Panc1 (cell line): ENCODE data around the gene DYNLT1. TPM values are rescaled to one million over a fixed set of nuclear protein-coding genes. Genes with fewer than 3 reads are reported as not detected.

Source experiments
- ATAC-seq: fragments of 200-7000 bp; cut with Tn5 transposase; 2 replicates; pipeline ENCODE4 v1.9.1; 2020; ENCODE audit warnings: mild to moderate bottlenecking, moderate library complexity
- BruUV-seq: library from RNA; stranded (reverse); fragments of 400-500 nt; replicated peaks from 2 replicates; lab custom pipeline; 2021; lab: Mats Ljungman, UMichigan
- CTCF ChIA-PET: fragments of 300-600 bp; sonication (Branson Sonifier 250); formaldehyde crosslinking; loops from one replicate; lab custom pipeline; 2022; ENCODE audit warnings: antibody characterized with exemption; lab: Charles Lee
- POLR2A ChIA-PET: fragments of 300-600 bp; sonication (Branson Sonifier 250); formaldehyde crosslinking; loops from one replicate; lab custom pipeline; 2022; ENCODE audit warnings: antibody characterized with exemption; lab: Charles Lee
- DNase-seq: peaks from one replicate; pipeline ENCODE4 v3.0.0-alpha.2; 2010; ENCODE audit warnings: low read depth, low spot score
- H3K27ac ChIP-seq: 2 replicates; pipeline ENCODE4 v1.5.1; 2011; ENCODE audit warnings: mild to moderate bottlenecking, low read length, inconsistent platforms
- H3K27me3 ChIP-seq: fragments of 200-500 bp; sonication (Bioruptor generic); 2 replicates; pipeline ENCODE4 v1.6.0; 2014; ENCODE audit warnings: low read length, inconsistent platforms; ENCODE audit not compliant: control insufficient read depth, insufficient read depth
- H3K36me3 ChIP-seq: fragments of 200-500 bp; sonication (Bioruptor generic); 2 replicates; pipeline ENCODE4 v1.5.1; 2014; ENCODE audit warnings: inconsistent platforms, mild to moderate bottlenecking, low read length, moderate library complexity; ENCODE audit not compliant: control insufficient read depth, insufficient read depth
- H3K4me1 ChIP-seq: 2 replicates; pipeline ENCODE4 v1.5.1; 2011; ENCODE audit warnings: inconsistent platforms, mild to moderate bottlenecking, low read length, moderate library complexity; ENCODE audit not compliant: control insufficient read depth, insufficient read depth
- H3K4me3 ChIP-seq, 2 experiments: 2 replicates each; pipeline ENCODE4 v1.5.1; 2011 to 2012; ENCODE audit warnings: low read depth in 2 of 2, low read length in 2 of 2, mild to moderate bottlenecking in 2 of 2, inconsistent platforms in 1 of 2, moderate library complexity in 1 of 2
- H3K9me3 ChIP-seq: fragments of 200-500 bp; sonication (Bioruptor generic); 2 replicates; pipeline ENCODE4 v1.5.1; 2014; ENCODE audit warnings: low read depth, mild to moderate bottlenecking, inconsistent platforms, low read length, moderate library complexity; ENCODE audit not compliant: control insufficient read depth, insufficient read depth
- POLR2AphosphoS5 ChIP-seq: IDR thresholded peaks from 2 replicates; pipeline ENCODE4 v1.6.1; 2012; ENCODE audit warnings: mild to moderate bottlenecking, low read depth, low read length, moderate library complexity
- SIN3A ChIP-seq: IDR thresholded peaks from 2 replicates; pipeline ENCODE4 v1.6.1; 2012; ENCODE audit warnings: low read depth, mild to moderate bottlenecking, low read length, moderate library complexity, borderline replicate concordance; ENCODE audit not compliant: insufficient read depth
- TCF7L2 ChIP-seq: IDR thresholded peaks from 2 replicates; pipeline ENCODE4 v1.6.1; 2011; ENCODE audit warnings: mild to moderate bottlenecking, low read depth, low read length, inconsistent platforms
- in situ Hi-C: cut with HindIII; loops from 2 replicates; pipeline ENCODE4 v1.10.0; 2016; ENCODE audit warnings: low sequenced_read_pairs, low pct_unique_long_range_greater_than_20kb
- intact Hi-C: fragments of 100-400 bp; cut with micrococcal nuclease; formaldehyde crosslinking; loops from one replicate; pipeline ENCODE4 v1.10.0; 2022; ENCODE audit not compliant: unreplicated experiment
- total RNA-seq: library from RNA; stranded (reverse); gene quantifications from one replicate; pipeline ENCODE4 v1.2.1, GENCODE V29; 2021; ENCODE audit not compliant: unreplicated experiment
- TF ChIP-seq, protein P1 (sequence below), 2 experiments: IDR thresholded peaks; 2 replicates each; pipeline ENCODE4 v1.6.1; 2011 to 2012; ENCODE audit warnings: low read depth in 2 of 2, control low read depth in 1 of 2, low read length in 1 of 2, mild to moderate bottlenecking in 1 of 2, moderate library complexity in 1 of 2; ENCODE audit not compliant: insufficient read depth in 1 of 2
- TF ChIP-seq, protein P2 (sequence below): fragments of 450-650 bp; IDR thresholded peaks from 2 replicates; pipeline ENCODE4 v1.5.1; 2017; ENCODE audit warnings: mild to moderate bottlenecking

The DYNLT1 gene
- total RNA-seq, 1 experiment from 2014 or later: 137 TPM

DNA sequence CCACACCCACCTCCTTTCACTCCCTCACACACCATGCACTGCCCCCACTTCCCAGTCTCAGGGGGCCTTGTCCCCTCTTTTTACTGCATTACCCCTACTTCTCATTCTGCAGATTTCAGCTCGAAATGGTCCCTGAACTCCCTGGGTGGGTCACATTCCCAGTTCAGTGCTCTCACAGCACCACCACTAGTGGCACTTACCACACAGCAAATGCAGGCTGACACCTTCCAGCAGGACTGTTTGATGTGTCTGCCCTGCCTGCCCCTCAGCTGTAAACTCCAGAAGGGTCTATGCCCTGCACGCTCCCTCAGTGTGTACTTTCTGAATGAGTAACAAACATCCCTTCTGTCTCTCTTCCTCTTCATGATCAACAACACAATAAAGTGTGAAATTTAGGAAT, 4.0 kb downstream of the DYNLT1 start:
- TF ChIP-seq TCF7L2 (no peak), SIN3A (no peak), POLR2AphosphoS5 (no peak)
- TF ChIP-seq, protein P1, sequence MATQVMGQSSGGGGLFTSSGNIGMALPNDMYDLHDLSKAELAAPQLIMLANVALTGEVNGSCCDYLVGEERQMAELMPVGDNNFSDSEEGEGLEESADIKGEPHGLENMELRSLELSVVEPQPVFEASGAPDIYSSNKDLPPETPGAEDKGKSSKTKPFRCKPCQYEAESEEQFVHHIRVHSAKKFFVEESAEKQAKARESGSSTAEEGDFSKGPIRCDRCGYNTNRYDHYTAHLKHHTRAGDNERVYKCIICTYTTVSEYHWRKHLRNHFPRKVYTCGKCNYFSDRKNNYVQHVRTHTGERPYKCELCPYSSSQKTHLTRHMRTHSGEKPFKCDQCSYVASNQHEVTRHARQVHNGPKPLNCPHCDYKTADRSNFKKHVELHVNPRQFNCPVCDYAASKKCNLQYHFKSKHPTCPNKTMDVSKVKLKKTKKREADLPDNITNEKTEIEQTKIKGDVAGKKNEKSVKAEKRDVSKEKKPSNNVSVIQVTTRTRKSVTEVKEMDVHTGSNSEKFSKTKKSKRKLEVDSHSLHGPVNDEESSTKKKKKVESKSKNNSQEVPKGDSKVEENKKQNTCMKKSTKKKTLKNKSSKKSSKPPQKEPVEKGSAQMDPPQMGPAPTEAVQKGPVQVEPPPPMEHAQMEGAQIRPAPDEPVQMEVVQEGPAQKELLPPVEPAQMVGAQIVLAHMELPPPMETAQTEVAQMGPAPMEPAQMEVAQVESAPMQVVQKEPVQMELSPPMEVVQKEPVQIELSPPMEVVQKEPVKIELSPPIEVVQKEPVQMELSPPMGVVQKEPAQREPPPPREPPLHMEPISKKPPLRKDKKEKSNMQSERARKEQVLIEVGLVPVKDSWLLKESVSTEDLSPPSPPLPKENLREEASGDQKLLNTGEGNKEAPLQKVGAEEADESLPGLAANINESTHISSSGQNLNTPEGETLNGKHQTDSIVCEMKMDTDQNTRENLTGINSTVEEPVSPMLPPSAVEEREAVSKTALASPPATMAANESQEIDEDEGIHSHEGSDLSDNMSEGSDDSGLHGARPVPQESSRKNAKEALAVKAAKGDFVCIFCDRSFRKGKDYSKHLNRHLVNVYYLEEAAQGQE (IDR thresholded peaks at IDR 0.05; ENCODE audit: insufficient read depth in 1 of 2, low read depth in 2 of 2, low read length in 1 of 2): no peak
- TF ChIP-seq, protein P2, sequence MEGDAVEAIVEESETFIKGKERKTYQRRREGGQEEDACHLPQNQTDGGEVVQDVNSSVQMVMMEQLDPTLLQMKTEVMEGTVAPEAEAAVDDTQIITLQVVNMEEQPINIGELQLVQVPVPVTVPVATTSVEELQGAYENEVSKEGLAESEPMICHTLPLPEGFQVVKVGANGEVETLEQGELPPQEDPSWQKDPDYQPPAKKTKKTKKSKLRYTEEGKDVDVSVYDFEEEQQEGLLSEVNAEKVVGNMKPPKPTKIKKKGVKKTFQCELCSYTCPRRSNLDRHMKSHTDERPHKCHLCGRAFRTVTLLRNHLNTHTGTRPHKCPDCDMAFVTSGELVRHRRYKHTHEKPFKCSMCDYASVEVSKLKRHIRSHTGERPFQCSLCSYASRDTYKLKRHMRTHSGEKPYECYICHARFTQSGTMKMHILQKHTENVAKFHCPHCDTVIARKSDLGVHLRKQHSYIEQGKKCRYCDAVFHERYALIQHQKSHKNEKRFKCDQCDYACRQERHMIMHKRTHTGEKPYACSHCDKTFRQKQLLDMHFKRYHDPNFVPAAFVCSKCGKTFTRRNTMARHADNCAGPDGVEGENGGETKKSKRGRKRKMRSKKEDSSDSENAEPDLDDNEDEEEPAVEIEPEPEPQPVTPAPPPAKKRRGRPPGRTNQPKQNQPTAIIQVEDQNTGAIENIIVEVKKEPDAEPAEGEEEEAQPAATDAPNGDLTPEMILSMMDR: no peak
- no peaks in the 10 kb centered on the region for H3K27me3 ChIP-seq
- no peaks in the 10 kb centered on the region for H3K9me3 ChIP-seq
- ATAC-seq: no peak
- no peak for DNase-seq
- no TSS peak for BruUV-seq
- peaks cover 6% of the 10 kb centered on the region; the same call in 1 of the 2 replicates for H3K36me3 ChIP-seq
- POLR2A ChIA-PET: no interaction called here
- no peak overlapping the region for H3K27ac ChIP-seq
- intact Hi-C loops (no loop called here), in situ Hi-C loops (no loop called here)
- H3K4me1 ChIP-seq: peaks cover 21% of the 10 kb centered on the region
- CTCF ChIA-PET: no interaction called here
- H3K4me3 ChIP-seq: no peak overlapping the region

GRCh38 chr6:158639056-158639455, 5.5 kb downstream of the DYNLT1 start:
- in situ Hi-C loops: no loop called here
- POLR2A ChIA-PET: no interaction called here
- H3K4me3 ChIP-seq: no peak overlapping the region
- peak; percentile 36; the same call in 1 of the 2 replicates for ATAC-seq
- no peak for DNase-seq
- H3K36me3 ChIP-seq: peaks cover 13% of the 10 kb centered on the region; the same call in 1 of the 2 replicates
- H3K9me3 ChIP-seq: no peaks in the 10 kb centered on the region
- CTCF ChIA-PET: interaction anchor here (0.7 kb wide), 1 partner anchor 177 kb away, joined by 8 read pairs; no protein-coding TSS in a partner anchor
- no peak overlapping the region for H3K27ac ChIP-seq
- H3K27me3 ChIP-seq: no peaks in the 10 kb centered on the region
- intact Hi-C loops: no loop called here
- H3K4me1 ChIP-seq: peaks cover 16% of the 10 kb centered on the region
- TF ChIP-seq, protein P2: no peak
- TF ChIP-seq TCF7L2 (no peak), POLR2AphosphoS5 (no peak), SIN3A (no peak)
- TF ChIP-seq, protein P1 (IDR thresholded peaks at IDR 0.05; ENCODE audit: insufficient read depth in 1 of 2, low read depth in 2 of 2, low read length in 1 of 2): no peak
- BruUV-seq: no TSS peak
